ENCODE data around the gene BPIFB4.

DNA sequence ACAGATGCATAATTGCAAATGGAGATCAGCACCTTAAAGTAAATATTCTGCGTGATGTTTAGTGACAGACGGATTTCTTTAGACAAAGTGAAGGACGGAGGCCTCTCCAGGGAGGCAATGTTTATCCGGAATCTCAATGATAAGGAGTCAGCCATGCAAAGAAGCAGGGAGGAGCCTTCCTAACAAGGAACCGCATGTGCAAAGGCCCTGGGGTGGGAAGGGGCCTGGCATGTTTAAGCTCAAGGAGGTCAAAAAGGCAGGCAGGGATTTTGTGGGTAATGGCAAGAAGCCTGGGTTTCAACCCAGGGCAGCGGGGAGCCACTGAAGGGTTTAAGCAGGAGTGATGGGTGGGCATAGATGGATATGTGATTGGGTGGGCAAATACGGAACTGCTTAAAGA is 25.1 kb upstream of the BPIFB4 start:
- TF ChIP-seq, protein P1, sequence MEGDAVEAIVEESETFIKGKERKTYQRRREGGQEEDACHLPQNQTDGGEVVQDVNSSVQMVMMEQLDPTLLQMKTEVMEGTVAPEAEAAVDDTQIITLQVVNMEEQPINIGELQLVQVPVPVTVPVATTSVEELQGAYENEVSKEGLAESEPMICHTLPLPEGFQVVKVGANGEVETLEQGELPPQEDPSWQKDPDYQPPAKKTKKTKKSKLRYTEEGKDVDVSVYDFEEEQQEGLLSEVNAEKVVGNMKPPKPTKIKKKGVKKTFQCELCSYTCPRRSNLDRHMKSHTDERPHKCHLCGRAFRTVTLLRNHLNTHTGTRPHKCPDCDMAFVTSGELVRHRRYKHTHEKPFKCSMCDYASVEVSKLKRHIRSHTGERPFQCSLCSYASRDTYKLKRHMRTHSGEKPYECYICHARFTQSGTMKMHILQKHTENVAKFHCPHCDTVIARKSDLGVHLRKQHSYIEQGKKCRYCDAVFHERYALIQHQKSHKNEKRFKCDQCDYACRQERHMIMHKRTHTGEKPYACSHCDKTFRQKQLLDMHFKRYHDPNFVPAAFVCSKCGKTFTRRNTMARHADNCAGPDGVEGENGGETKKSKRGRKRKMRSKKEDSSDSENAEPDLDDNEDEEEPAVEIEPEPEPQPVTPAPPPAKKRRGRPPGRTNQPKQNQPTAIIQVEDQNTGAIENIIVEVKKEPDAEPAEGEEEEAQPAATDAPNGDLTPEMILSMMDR (IDR thresholded peaks at IDR 0.05; ENCODE audit: poor library complexity), result no peak
- no peak for TF ChIP-seq EZH2phosphoT487 (IDR thresholded peaks at IDR 0.05; ENCODE audit: low read depth, severe bottlenecking, unreplicated experiment)

All from hepatocyte (in vitro differentiated cells).